Erythroblast (primary cell): ENCODE results near the gene BRME1.

ENCODE experiments used
- GATA1 ChIP-seq: IDR thresholded peaks from 2 replicates; pipeline ENCODE4 v1.6.1; 2011; ENCODE audit warnings: low read depth, mild to moderate bottlenecking, control low read depth, low read length, moderate library complexity
- POLR2A ChIP-seq: IDR thresholded peaks from 2 replicates; pipeline ENCODE4 v1.6.1; 2011; ENCODE audit warnings: mild to moderate bottlenecking, low read length

GRCh38 chr19:13840305-13841085 lies 65.4 kb downstream of the BRME1 start:
- TF ChIP-seq POLR2A (peak; percentile 83), GATA1 (no peak)
